ENCODE measurements around the gene IER3.
A peak's percentile ranks its signal among the peaks of the same experiment; 100 is the strongest.

IER3 gene

GRCh38 chr6:30717129-30717844 is 27.1 kb downstream of the IER3 start, which contains the start of gene MDC1:
Gene MDC1 (minus strand): TSS chr6:30717281. CDS start chr6:30715175, 2,106 bp downstream.
- POLR2A ChIA-PET, result interaction anchor here (0.6 to 1.5 kb wide), 16 partner anchors 10 to 369 kb away, joined by 3 to 10 read pairs (median 4); partner anchors contain the start of genes IER3, MRPS18B and PPP1R10
- peak; percentile 100 for DNase-seq (ENCODE audit: low read depth, low spot score)
- peak; percentile 31 for TF ChIP-seq CTCF (IDR thresholded peaks at IDR 0.05; ENCODE audit: insufficient read depth, low read length, missing control alignments)
- H3K4me3 ChIP-seq (ENCODE audit: low read depth, low read length), result peak within 1 kb of the TSS; percentile 71
- CTCF ChIA-PET, result interaction anchor here (0.7 to 18.8 kb wide), 5 partner anchors 10 to 162 kb away, joined by 3 to 504 read pairs (median 4); partner anchors contain the start of gene DHX16

GRCh38 chr6:30716879-30717128 is 27.5 kb downstream of the IER3 start:
- no peak for DNase-seq (ENCODE audit: low read depth, low spot score)
- ChIA-PET CTCF (interaction anchor here (1.0 to 18.8 kb wide), 4 partner anchors 25 to 162 kb away, joined by 4 to 504 read pairs (median 6); partner anchors contain the start of gene DHX16), POLR2A (interaction anchor here (0.6 to 1.5 kb wide), 16 partner anchors 10 to 370 kb away, joined by 3 to 10 read pairs (median 4); partner anchors contain the start of genes IER3, MRPS18B and PPP1R10)
- TF ChIP-seq CTCF (IDR thresholded peaks at IDR 0.05; ENCODE audit: insufficient read depth, low read length, missing control alignments), result no peak
- H3K4me3 ChIP-seq (ENCODE audit: low read depth, low read length), result peak overlapping the region; percentile 71

GRCh38 chr6:30714263-30714662 is 30.1 kb downstream of the IER3 start:
- H3K4me3 ChIP-seq (ENCODE audit: low read depth, low read length), result no peak overlapping the region
- ChIA-PET POLR2A (no interaction called here), CTCF (no interaction called here)
- DNase-seq (ENCODE audit: low read depth, low spot score), result no peak
- TF ChIP-seq CTCF (IDR thresholded peaks at IDR 0.05; ENCODE audit: insufficient read depth, low read length, missing control alignments), result no peak

GRCh38 chr6:30712441-30712945 is 31.9 kb downstream of the IER3 start:
- no peak overlapping the region for H3K4me3 ChIP-seq (ENCODE audit: low read depth, low read length)
- POLR2A ChIA-PET, result no interaction called here
- DNase-seq (ENCODE audit: low read depth, low spot score), result no peak
- TF ChIP-seq CTCF (IDR thresholded peaks at IDR 0.05; ENCODE audit: insufficient read depth, low read length, missing control alignments), result no peak
- CTCF ChIA-PET, result interaction anchor here (1.0 to 1.6 kb wide), 2 partner anchors 28 to 34 kb away, joined by 3 to 5 read pairs; no protein-coding TSS in a partner anchor

GRCh38 chr6:30711758-30712380 is 32.5 kb downstream of the IER3 start:
- DNase-seq (ENCODE audit: low read depth, low spot score), result no peak
- no peak overlapping the region for H3K4me3 ChIP-seq (ENCODE audit: low read depth, low read length)
- POLR2A ChIA-PET, result interaction anchor here (0.8 kb wide), 1 partner anchor 21 kb away, joined by 3 read pairs; the partner anchor contains the start of gene NRM
- no peak for TF ChIP-seq CTCF (IDR thresholded peaks at IDR 0.05; ENCODE audit: insufficient read depth, low read length, missing control alignments)
- CTCF ChIA-PET, result interaction anchor here (1.2 to 1.9 kb wide), 4 partner anchors 11 to 375 kb away, joined by 3 to 6 read pairs (median 4); no protein-coding TSS in a partner anchor

Data from AG04449 (cell line).